ENCODE results near the gene NCBP3.

Gene NCBP3

GRCh38 chr17:3761036-3761917, 84.8 kb downstream of the NCBP3 start:
- DNase-seq (ENCODE audit: low read depth in 1 of 2, low spot score in 1 of 2), result no peak

- DNase-seq (ENCODE audit: low read depth in 1 of 2, low spot score in 1 of 2), result no peak
These were observed 86.3 kb downstream of the NCBP3 start for GRCh38 chr17:3759597-3760216.

- no peak for DNase-seq (ENCODE audit: low read depth in 1 of 2, low spot score in 1 of 2)
These were observed 90.6 kb downstream of the NCBP3 start for GRCh38 chr17:3755335-3756030.

GRCh38 chr17:3754458-3755334, 91.3 kb downstream of the NCBP3 start:
- DNase-seq (ENCODE audit: low read depth in 1 of 2, low spot score in 1 of 2), result peak; percentile 36 to 58

GRCh38 chr17:3754066-3754457, 92.0 kb downstream of the NCBP3 start:
- no peak for DNase-seq (ENCODE audit: low read depth in 1 of 2, low spot score in 1 of 2)

- DNase-seq (ENCODE audit: low read depth in 1 of 2, low spot score in 1 of 2), result no peak
These were observed 92.4 kb downstream of the NCBP3 start for GRCh38 chr17:3753624-3754023.

Data from activated CD4-positive, alpha-beta T cell treated with anti-CD3 and anti-CD28 coated beads, Interleukin-2, amount 50 U/mL, for 24 hours (primary cell).